Liver (tissue), 3 donors: Measurements from ENCODE around the gene KANSL1.

Source experiments
- CTCF ChIP-seq: fragments of 150-350 bp; IDR thresholded peaks from 2 replicates; pipeline ENCODE4 v1.5.1; 2017; ENCODE audit warnings: improper control_type of control experiment, low read depth, low read length; ENCODE audit not compliant: missing input control
- REST ChIP-seq: IDR thresholded peaks from 2 replicates; pipeline ENCODE4 v1.6.1; 2016; ENCODE audit warnings: antibody characterized with exemption, mild to moderate bottlenecking
- SP1 ChIP-seq: IDR thresholded peaks from 2 replicates; pipeline ENCODE4 v1.6.1; 2018; ENCODE audit warnings: antibody characterized with exemption, mild to moderate bottlenecking
- TAF1 ChIP-seq: conservative IDR thresholded peaks from 2 replicates; pipeline ENCODE4 v1.6.1; 2016; ENCODE audit warnings: antibody characterized with exemption, mild to moderate bottlenecking
- TF ChIP-seq, protein P1 (sequence below): IDR thresholded peaks from 2 replicates; pipeline ENCODE4 v1.6.1; 2016; ENCODE audit warnings: antibody characterized with exemption
- donor health status: healthy.
- donor health status: healthy.

DNA sequence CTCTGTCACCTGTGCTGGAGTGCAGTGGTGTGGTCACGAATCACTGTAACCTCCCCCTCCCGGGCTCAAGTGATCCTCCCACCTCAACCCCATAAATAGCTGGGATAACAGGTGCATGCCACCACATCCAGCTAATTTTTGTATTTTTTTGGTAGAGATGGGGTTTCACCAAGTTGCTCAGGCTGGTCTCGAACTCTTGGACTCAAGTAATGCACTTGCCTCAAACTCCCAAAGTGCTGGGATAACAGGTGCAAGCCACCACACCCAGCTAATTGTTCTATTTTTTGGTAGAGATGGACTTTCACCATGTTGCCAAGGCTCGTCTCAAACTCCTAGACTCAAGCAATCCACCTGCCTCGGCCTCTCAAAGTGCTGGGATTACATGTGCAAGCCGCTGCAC is 107.7 kb downstream of the KANSL1 start:
- no peak for TF ChIP-seq CTCF
- no peak for TF ChIP-seq TAF1
- no peak for TF ChIP-seq SP1
- TF ChIP-seq REST, result no peak
- TF ChIP-seq, protein P1, sequence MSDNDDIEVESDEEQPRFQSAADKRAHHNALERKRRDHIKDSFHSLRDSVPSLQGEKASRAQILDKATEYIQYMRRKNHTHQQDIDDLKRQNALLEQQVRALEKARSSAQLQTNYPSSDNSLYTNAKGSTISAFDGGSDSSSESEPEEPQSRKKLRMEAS, result no peak
